ENCODE results near the gene RXRA.
"Not testable (repeated sequence)": the region's sequence is repeated elsewhere in the genome, so short reads cannot be mapped to it uniquely, and the experiment has no call there.

The RXRA gene

GRCh38 chr9:134307674-134308638 is 18.3 kb upstream of the RXRA start:
- DNase-seq (ENCODE audit: low read depth in 3 of 3) = no peak

GRCh38 chr9:134308639-134309220 is 17.5 kb upstream of the RXRA start:
- DNase-seq (ENCODE audit: low read depth in 3 of 3) = not testable (repeated sequence)

- no peak for DNase-seq (ENCODE audit: low read depth in 3 of 3)
These were observed 12.8 kb upstream of the RXRA start for GRCh38 chr9:134313470-134313869.

- DNase-seq (ENCODE audit: low read depth in 3 of 3) = no peak
These were observed 12.0 kb upstream of the RXRA start for GRCh38 chr9:134314039-134314949.

- no peak for DNase-seq (ENCODE audit: low read depth in 3 of 3)
These were observed 11.1 kb upstream of the RXRA start for GRCh38 chr9:134314950-134315715.

- no peak for DNase-seq (ENCODE audit: low read depth in 3 of 3)
These were observed 10.4 kb upstream of the RXRA start for GRCh38 chr9:134315716-134316448.

GRCh38 chr9:134316449-134317160 is 9.7 kb upstream of the RXRA start:
- no peak for DNase-seq (ENCODE audit: low read depth in 3 of 3)

GRCh38 chr9:134317400-134317789 is 8.9 kb upstream of the RXRA start:
- no peak for DNase-seq (ENCODE audit: low read depth in 3 of 3)

- DNase-seq (ENCODE audit: low read depth in 3 of 3) = no peak
These were observed 8.4 kb upstream of the RXRA start for GRCh38 chr9:134317790-134318414.

GRCh38 chr9:134318481-134318891 is 7.8 kb upstream of the RXRA start:
- no peak for DNase-seq (ENCODE audit: low read depth in 3 of 3)

GRCh38 chr9:134318941-134319305 is 7.3 kb upstream of the RXRA start:
- DNase-seq (ENCODE audit: low read depth in 3 of 3) = no peak

GRCh38 chr9:134319306-134320125 is 6.7 kb upstream of the RXRA start:
- no peak for DNase-seq (ENCODE audit: low read depth in 3 of 3)

- no peak for DNase-seq (ENCODE audit: low read depth in 3 of 3)
These were observed 6.0 kb upstream of the RXRA start for GRCh38 chr9:134320126-134320867.

GRCh38 chr9:134320868-134321471 is 5.3 kb upstream of the RXRA start:
- DNase-seq (ENCODE audit: low read depth in 3 of 3) = no peak

GRCh38 chr9:134321531-134321930 is 4.7 kb upstream of the RXRA start:
- no peak for DNase-seq (ENCODE audit: low read depth in 3 of 3)

- no peak for DNase-seq (ENCODE audit: low read depth in 3 of 3)
These were observed 4.1 kb upstream of the RXRA start for GRCh38 chr9:134321946-134322741.

GRCh38 chr9:134322781-134323241 is 3.4 kb upstream of the RXRA start:
- no peak for DNase-seq (ENCODE audit: low read depth in 3 of 3)
